DND-41 (cell line): ENCODE results near the gene FAM20B.

Experiments
- ATAC-seq: fragments of 200-7000 bp; cut with Tn5 transposase; 3 replicates; pipeline ENCODE4 v1.9.1; 2021; ENCODE audit warnings: low read depth; ENCODE audit not compliant: insufficient read depth
- DNase-seq: peaks from one replicate; pipeline ENCODE4 v3.0.0-alpha.2; 2020
- H2AFZ ChIP-seq: 2 replicates; pipeline ENCODE4 v1.6.0; 2012; ENCODE audit warnings: low read depth, low read length
- H3K27ac ChIP-seq: 2 replicates; pipeline ENCODE4 v1.5.1; 2012; ENCODE audit warnings: low read length, inconsistent platforms
- H3K27me3 ChIP-seq: fragments of 200-600 bp; sonication (generic); 2 replicates; pipeline ENCODE4 v1.6.0; 2012; ENCODE audit warnings: low read length, mild to moderate bottlenecking, inconsistent platforms; ENCODE audit not compliant: insufficient read depth, poor library complexity
- H3K36me3 ChIP-seq: 2 replicates; pipeline ENCODE4 v1.5.1; 2012; ENCODE audit warnings: low read length, inconsistent platforms; ENCODE audit not compliant: insufficient read depth
- H3K4me1 ChIP-seq: 2 replicates; pipeline ENCODE4 v1.5.1; 2012; ENCODE audit warnings: mild to moderate bottlenecking, low read length; ENCODE audit not compliant: insufficient read depth
- H3K4me2 ChIP-seq: 2 replicates; pipeline ENCODE4 v1.6.0; 2012; ENCODE audit warnings: mild to moderate bottlenecking, moderate library complexity, low read length, inconsistent platforms; ENCODE audit not compliant: insufficient read depth
- H3K4me3 ChIP-seq, 2 experiments: fragments of 200-600 bp in 1 of 2; shearing (Covaris generic) in 1 of 2; 2 replicates each; pipeline ENCODE4 v1.5.1; 2012 to 2016; ENCODE audit warnings: inconsistent platforms in 2 of 2, low read length in 2 of 2, mild to moderate bottlenecking in 2 of 2, low read depth in 1 of 2, moderate library complexity in 1 of 2
- H3K79me2 ChIP-seq: 2 replicates; pipeline ENCODE4 v1.6.0; 2012; ENCODE audit warnings: low read length, inconsistent platforms; ENCODE audit not compliant: insufficient read depth
- H3K9ac ChIP-seq: 2 replicates; pipeline ENCODE4 v1.6.0; 2012; ENCODE audit warnings: low read depth, mild to moderate bottlenecking, inconsistent platforms, low read length, moderate library complexity
- H3K9me3 ChIP-seq: 2 replicates; pipeline ENCODE4 v1.5.1; 2012; ENCODE audit warnings: low read length, moderate library complexity, mild to moderate bottlenecking, inconsistent platforms; ENCODE audit not compliant: insufficient read depth, severe bottlenecking
- H4K20me1 ChIP-seq: 2 replicates; pipeline ENCODE4 v1.6.0; 2012; ENCODE audit warnings: low read length; ENCODE audit not compliant: insufficient read depth
- CTCF ChIP-seq: IDR thresholded peaks from 2 replicates; pipeline ENCODE4 v1.5.1; 2012; ENCODE audit warnings: borderline replicate concordance, low read length, moderate library complexity, mild to moderate bottlenecking; ENCODE audit not compliant: poor library complexity, severe bottlenecking; ENCODE audit errors: extremely low read depth
- EZH2 ChIP-seq: IDR thresholded peaks from 3 replicates; pipeline ENCODE4 v1.6.1; 2012; ENCODE audit warnings: borderline replicate concordance, low read depth, mild to moderate bottlenecking, moderate library complexity, low read length, inconsistent platforms; ENCODE audit not compliant: severe bottlenecking

FAM20B gene

GRCh38 chr1:179031284-179031683, 5.6 kb downstream of the FAM20B start:
- H3K4me3 ChIP-seq: no peak overlapping the region
- ATAC-seq: no peak
- no peaks in the 10 kb centered on the region; the same call in 1 of the 2 replicates for H3K36me3 ChIP-seq
- H2AFZ ChIP-seq: no peak overlapping the region
- no peaks in the 10 kb centered on the region for H3K27me3 ChIP-seq
- H3K27ac ChIP-seq: no peak overlapping the region
- H3K9me3 ChIP-seq: no peaks in the 10 kb centered on the region
- peaks cover 10% of the 10 kb centered on the region for H3K4me1 ChIP-seq
- peaks cover 96% of the 10 kb centered on the region for H3K79me2 ChIP-seq
- H4K20me1 ChIP-seq: peaks cover 22% of the 10 kb centered on the region; the same call in 1 of the 2 replicates
- no peak for DNase-seq
- no peak overlapping the region for H3K4me2 ChIP-seq
- H3K9ac ChIP-seq: no peak overlapping the region
- TF ChIP-seq EZH2 (no peak), CTCF (no peak)

GRCh38 chr1:179031855-179032513, 6.3 kb downstream of the FAM20B start:
- ATAC-seq (no peak), DNase-seq (no peak)
- peaks cover 26% of the 10 kb centered on the region; the same call in 1 of the 2 replicates for H4K20me1 ChIP-seq
- no peak overlapping the region for H2AFZ ChIP-seq
- H3K27ac ChIP-seq: no peak overlapping the region
- peaks cover 95% of the 10 kb centered on the region for H3K79me2 ChIP-seq
- no peak overlapping the region for H3K4me3 ChIP-seq
- no peaks in the 10 kb centered on the region for H3K36me3 ChIP-seq
- no peak overlapping the region for H3K4me2 ChIP-seq
- TF ChIP-seq CTCF (no peak), EZH2 (no peak)
- H3K9me3 ChIP-seq: no peaks in the 10 kb centered on the region
- no peak overlapping the region for H3K9ac ChIP-seq
- peaks cover 7% of the 10 kb centered on the region for H3K4me1 ChIP-seq
- no peaks in the 10 kb centered on the region for H3K27me3 ChIP-seq

GRCh38 chr1:179034720-179035119, 9.0 kb downstream of the FAM20B start:
- Histone ChIP-seq H4K20me1 (peaks cover 28% of the 10 kb centered on the region; the same call in 1 of the 2 replicates), H3K4me1 (peaks cover 11% of the 10 kb centered on the region), H3K79me2 (peaks cover 76% of the 10 kb centered on the region), H3K4me3 (no peak overlapping the region), H3K9me3 (no peaks in the 10 kb centered on the region), H3K27me3 (no peaks in the 10 kb centered on the region), H2AFZ (no peak overlapping the region), H3K4me2 (no peak overlapping the region), H3K9ac (no peak overlapping the region), H3K36me3 (no peaks in the 10 kb centered on the region), H3K27ac (no peak overlapping the region)
- ATAC-seq: no peak
- no peak for DNase-seq
- no peak for TF ChIP-seq CTCF
- no peak for TF ChIP-seq EZH2
